Stimulated activated CD4-positive, alpha-beta T cell treated with anti-CD3 and anti-CD28 coated beads, Interleukin-1b, Interleukin-23, amount 100 ng/mL, for 24 hours (primary cell): ENCODE results near the gene LIN7C.

Experiments used
- DNase-seq, 4 experiments: peaks; one replicate each; pipeline ENCODE4 v3.0.0-alpha.2; 2020; ENCODE audit warnings: low read depth in 4 of 4, low spot score in 1 of 4

The LIN7C gene

DNA sequence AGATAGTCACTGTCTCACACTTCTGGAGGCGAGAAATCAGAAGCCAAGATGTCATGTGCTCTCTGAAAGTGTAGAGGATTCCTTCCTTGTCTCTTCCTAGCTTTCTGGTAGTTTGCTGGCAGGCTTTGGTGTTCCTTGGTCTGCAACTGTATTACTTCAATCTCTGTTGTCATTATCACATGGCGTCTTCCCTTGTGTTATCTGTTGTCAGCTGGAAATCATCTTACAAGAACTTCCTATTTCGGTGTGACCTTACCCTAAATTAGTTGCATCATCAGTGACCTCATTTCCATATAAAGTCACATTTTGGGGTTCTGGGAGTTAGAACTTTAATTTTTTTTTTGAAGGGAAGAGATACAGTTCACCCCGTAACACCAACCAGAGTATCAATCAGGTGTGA, 3.3 kb upstream of the LIN7C start:
- DNase-seq, result no peak

DNA sequence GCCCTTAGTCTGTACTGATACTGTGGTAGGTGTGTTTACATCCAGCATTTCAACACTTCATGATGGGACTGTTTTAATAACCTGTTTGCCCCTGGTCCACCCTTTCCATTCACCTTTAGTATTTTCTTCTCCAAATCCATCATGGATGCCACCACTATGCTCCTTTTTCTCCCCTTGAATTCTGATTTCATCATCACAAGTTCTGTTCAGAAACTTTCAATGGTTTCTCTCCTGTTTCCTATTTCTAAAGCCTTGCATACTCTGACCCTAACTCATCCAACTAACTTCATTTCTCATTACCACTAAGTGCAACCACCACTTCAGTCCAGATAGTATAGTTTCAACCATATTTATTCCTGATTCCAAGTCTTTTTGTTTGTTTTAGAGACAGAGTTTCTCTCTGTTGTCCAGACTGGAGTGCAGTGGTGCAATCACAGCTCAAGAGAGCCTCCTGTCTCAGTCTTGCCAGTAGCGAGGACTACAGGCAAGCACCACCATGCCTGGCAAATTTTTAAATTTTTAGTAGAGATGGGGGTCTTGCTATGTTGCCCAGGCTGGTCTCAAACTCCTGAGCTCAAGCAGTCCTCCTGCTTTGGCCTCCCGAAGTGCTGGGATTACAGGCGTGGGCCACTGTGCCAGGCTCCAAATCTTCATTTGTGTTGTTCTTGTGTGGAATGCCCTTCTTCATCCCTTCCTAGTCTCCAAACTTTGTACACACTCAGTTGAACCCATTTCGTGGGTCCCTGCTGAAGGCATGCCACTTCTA, 1.2 kb upstream of the LIN7C start:
- no peak for DNase-seq

DNA sequence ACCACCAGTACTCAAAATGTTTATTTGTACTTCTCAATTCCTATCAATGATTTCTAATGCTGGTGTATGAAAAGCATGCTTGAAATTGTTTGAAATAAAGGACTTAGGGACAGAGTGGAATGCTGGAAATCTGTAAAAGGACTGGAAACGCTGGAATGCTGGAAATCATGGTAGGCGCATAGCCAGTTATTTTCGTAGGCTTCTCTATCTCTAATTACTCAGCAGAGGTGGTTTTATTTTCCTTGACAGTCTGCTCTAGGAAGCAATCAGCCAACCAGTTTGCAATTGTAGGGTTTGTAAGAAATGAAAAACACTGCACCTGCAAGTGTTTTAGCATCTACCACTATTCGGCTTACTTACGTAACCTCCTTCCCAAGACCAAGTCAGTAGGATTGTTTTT, 788 bp downstream of the LIN7C start:
- DNase-seq, result no peak

DNA sequence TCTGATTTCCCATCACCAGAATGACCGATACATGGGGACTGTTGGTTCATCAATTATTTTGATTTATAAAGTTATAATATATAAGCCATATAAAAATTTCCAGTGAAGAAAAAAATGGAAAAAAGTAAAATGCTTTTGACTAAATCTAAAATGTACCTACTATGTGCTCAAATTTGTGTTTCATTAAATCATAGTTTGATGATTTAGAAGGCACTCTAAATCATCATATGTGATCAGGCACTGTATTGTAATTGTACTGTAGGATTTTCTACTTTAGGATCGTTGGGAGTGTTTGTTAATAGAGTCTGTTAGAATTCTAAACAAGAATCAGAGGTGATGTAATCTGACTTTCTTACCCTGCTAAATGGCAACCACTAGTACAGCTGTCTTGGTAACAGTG, 2.4 kb downstream of the LIN7C start:
- no peak for DNase-seq

DNA sequence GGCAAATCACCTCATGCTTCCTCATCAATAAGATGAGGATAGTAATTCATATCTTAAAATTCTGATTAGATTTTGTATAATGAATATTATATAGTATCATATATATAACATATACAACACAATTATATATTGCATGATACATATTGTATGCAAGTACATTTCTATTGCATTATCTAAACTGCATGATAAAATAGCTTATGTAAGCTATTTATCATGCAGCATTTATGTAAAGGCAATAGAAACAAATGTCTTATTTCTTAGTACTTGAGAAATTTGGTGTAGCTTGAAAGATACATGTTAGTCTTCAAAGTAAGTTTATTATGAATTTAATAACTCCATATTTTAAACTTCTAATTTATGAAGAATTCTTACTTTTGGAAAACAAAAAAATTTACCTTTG, 5.5 kb downstream of the LIN7C start:
- no peak for DNase-seq

DNA sequence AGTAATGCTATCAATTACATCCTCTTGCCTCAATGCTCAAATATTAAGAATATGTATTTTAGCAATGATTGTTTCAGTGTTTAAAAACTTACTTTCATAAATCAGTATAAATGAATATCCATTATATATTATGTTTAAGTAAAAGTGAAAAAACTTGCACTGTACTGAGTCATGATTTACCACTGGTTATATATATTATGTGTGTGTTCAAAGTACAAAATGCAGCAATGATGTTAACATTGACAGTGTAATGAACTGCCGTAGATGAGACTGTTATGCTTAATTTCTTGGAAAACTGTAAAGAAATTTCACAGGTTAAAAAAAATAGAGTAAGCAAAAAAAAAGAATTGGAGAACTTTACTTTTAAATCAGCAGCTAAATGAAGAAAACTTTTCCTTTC, 8.7 kb downstream of the LIN7C start:
- no peak for DNase-seq

DNA sequence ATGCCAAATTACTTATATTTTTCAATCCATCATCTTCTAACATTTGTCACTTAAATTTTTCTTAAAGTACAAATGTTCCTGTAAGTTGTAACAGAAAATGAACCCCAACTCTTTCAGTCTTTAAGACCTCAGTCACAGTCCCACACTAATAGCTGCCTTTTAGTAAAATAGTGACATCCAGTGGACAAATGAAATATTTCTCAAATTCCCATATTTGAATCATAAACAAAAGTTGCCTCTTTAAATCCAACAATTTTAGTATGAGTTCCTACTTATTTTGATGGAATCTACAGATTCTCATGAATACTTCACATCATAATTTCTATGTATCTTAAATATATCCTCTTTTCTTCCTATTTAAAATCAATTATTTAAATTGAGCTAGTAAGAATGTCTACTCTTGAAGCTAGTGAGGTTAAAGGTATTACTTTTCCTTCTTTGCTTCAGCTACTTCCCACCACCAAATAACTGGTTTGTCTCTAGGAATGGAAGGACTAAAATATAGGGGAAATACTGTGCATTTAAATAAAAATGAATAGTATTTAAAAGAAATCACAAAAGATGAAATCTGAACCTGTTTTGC, 9.2 kb downstream of the LIN7C start:
- DNase-seq, result no peak

DNA sequence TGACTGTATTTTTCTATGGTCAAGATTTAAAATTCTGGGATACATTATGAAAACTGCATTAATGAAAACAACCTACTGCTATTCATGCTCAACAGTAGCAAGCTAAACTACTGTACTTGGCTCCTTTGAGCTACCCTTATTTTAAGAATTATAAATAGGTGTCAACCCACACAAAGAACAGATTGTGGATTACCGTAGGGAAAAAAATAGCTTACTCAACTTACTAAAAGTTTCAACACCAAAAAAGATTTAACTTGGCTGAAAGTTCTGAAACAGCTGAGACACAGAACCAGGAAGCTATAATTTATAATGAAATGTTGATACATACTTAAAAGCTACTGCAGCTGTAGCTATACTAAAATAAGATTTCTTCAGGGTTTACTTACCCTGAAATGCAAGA, 10.1 kb downstream of the LIN7C start:
- no peak for DNase-seq

DNA sequence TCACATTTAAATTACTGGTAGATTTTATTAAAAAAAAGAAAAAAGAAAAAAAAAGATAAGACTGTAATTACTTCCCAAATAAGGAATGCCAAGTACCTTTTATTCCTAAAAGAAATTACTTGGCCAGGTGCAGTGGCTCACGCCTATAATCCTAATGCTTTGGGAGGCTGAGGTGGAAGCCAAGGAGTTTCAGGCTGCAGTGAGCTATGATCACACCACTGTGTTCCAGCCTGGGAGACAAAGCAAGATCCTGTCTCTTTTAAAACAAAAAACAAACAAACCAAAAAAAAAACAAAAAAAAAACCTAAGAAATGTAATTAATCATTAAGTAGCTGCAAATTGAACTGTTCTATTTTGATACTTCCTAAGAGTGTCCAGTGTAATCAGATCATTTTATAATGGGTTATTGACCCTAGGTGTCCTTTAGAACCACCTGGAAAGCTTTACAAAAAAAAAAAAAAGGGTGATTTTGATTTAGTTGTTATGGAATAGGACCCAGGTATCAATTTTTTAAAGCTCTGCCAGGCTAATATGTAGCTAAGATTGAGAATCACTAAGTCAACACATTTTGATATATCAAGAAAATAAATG, 10.8 kb downstream of the LIN7C start:
- no peak for DNase-seq

DNA sequence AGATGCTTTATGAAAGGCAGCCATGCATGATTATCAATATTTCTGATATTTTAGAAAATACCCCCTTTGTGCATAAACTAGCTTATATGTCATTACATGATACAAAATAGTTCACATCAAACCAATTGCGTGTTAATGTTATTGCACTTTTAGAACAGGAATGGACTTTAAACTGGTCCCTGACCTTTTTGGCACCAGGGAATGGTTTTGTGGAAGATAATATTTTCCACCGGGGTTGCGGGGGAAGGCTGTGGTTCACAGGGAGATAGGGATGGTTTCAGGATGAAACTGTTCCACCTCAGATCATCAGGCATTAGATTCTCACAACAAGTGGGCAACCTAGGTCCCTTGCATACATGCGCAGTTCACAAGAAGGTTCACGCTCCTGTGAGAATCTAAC, 17.5 kb downstream of the LIN7C start:
- no peak for DNase-seq

DNA sequence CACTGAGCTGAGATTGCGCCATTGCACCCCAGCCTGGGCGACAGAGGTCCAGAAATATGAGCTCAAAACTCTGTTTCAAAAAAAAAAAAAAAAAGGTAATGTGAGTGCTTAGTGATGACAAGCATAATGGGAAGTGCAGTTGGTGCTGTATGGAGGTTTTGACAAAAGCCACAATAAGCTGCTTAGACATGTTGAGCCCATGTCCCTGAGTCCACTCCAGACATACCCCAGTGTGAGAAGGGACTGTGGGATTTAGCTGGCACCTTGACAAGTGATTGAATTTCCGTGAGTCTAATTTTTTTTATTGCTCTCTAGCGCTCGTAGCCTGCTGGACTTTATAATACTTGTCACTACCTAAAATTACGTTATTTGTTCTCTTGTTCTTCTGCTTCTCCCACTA, 18.9 kb downstream of the LIN7C start:
- no peak for DNase-seq

DNA sequence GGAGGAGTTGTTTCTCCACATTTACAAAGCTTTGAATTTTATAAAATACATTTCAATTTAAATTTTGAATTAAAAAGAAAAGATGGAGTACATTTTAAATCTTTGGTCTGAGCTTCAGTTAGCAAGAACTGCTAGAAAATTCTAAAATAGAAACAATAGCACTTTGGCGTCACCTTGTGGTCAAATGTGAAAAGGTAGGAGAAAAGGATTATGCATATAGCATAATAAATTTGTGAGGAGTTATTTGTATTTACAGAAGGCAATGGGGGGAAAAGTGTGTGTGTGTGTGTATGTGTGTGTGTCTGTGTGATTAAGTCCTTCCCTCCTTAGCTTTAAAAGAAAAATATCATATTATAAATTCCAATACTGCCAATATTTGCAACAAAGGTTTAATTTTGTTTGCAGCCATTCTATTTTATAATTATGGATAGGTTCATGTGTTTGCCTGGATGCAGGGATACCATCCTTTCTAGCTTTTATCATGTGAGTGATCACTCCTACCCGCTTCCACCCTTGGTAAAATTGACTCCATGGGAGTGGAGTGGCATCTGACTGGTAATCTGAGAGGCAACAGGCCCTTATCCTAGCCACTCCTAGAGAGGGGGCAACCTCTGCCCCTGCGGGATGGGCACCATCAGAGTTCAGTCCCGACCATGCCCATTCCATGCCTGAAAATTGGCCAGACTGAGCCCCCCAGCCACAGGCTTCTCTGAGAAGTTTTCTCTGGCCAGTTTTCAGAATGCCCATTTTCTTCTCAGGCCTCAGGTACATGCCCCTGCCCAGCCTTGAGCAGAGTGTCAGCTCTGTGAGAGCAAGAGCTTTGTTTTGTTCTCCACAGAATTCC, 20.4 kb downstream of the LIN7C start:
- no peak for DNase-seq

DNA sequence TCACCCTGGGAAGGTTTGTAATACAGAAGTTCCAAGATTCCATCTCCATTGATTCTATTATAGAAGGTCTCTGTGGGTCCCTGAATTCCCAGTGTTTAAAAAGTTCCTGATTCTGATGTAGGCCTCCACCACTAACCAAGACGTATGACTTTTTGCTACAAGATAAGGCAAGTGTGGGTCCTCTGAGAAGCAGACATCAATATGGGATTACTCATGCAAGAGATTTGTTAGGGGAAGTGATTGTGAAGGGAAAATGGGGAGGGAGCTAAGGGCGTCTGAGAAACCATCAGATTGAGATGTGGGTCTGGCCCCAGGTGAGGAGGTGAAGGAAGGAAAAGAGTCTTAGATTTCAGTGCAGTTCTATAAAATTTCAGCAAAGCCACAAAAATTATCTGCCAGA, 23.8 kb downstream of the LIN7C start:
- no peak for DNase-seq

DNA sequence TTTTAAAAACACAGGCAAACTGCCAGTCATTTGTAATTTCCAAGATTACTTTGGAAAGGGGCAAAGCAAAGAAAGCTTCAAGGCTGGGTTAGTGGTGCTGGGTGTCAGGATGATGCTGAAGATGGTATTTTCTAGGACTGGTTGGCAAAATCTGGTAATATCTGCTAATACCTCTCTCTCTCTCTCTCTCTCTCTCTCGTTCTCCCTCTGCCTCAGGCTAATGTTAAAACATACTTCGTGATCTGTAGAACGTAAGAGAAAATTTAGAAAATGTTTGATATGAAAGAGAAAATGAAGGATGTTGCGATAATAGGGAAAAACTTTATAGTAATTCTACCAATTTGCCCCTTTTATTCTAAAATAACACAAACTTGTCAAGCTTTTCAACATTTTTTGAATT, 24.6 kb downstream of the LIN7C start:
- DNase-seq, result no peak

DNA sequence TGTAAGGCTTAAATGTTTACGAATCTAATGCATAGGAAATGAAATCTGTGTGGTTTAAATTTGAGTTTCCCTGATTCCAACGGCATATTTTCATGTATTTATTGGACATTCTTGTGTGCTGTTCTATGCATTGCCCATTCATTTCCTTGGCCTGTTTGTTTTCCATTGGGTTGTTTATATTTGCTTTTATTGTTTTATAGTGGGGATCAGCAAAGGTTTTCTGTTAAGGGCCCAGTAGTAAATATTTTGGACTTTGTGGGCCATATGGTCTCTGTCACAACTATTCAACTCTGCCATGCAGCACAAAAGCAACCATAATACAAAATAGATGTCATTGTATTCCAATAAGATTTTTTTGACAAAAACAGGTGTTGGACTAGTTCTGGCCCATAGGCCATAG, 28.7 kb downstream of the LIN7C start:
- no peak for DNase-seq

DNA sequence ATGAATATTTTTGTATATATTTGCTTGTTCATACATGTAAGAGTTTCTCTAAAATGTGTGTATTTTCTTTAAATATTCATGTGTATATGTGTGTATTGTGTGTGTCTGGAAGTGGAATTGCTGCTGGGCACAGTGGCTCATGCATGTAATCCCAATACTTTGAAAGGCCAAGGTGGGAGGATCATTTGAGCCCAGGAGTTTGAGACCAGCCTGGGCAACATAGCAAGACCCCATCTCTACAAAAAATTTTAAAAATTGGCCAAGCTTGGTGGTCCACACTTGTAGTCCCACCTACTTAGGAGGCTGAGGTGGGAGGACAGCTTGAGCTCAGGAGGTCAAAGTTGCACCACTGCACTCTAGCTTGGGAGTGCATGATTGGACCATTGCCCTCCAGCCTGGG, 29.3 kb downstream of the LIN7C start:
- no peak for DNase-seq

DNA sequence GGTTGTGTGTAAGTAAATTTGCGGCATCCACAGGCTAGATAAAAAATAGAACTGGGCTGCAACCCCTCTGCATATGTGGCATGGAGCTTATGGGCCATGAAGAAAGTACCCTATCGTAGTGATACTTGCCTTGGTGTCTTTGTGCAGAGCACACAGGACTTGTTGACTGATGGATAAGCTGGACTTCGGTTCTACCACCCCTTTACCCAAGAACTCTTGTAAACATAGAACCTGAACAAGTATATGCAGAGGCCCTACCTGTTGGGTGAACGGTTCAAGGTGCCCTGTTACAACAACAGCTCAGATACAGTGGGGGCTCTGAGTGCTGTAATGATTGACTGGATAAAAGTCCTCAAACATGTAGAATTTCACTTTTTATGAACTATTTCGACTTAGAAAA, 30.9 kb downstream of the LIN7C start:
- no peak for DNase-seq

DNA sequence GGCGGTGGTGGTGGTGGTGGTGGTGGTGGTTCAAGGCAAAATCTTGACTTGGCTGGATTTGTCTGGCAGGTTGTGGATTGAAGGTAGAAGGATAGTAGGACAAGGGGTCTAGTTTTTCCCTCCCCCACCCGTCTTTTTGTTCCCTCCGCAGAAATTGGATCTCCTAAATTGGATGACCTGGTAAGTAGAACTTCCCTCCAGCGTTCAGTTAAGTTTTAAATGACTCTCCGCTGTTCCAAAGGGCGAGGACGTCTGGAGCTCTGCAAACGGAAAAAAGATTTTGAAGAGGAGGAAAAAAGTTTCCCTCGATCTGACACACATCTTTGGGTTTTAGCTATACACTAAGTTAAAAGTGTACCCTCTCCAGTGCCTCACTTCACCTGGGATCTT, 33.6 kb downstream of the LIN7C start:
- no peak for DNase-seq

DNA sequence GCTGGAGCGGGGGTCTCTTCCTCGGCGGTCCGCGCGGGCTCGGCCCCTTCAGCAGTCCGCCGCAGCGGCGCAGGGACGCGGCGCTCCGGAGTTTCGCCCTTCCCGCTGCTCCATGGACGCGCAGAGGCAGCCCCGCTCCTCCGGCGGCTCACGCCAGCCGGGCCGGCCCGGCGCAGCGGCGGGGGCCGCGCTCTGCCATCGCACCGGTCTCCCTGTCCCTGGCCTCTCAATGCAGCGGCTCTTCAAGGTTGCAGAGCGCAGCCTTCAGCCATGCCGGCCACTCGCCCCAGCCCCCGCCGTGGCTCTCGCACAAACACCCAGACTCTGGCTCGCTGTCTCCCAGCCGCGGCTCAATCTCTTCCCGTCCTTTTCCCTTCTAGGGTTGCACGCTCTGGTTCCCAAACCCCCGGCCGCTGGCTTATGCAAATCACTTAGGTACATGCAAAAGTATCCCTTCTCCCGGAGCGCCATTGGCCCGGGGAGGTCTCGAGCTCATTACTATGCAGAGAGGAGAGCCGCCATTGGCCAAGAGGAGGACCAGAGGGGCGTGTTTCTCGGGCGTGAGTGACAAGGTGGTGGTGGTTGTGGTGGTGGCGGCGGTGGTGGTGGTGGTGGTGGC, 34.1 kb downstream of the LIN7C start, which contains the start of gene LGR4:
TSS of gene LGR4 (minus strand) at position 393 of the 619 bp plus-strand sequence. CDS start 488 bp downstream, outside the sequence.
- peak in 3 of 4 experiments; percentile 40 to 54 (median 42) for DNase-seq

DNA sequence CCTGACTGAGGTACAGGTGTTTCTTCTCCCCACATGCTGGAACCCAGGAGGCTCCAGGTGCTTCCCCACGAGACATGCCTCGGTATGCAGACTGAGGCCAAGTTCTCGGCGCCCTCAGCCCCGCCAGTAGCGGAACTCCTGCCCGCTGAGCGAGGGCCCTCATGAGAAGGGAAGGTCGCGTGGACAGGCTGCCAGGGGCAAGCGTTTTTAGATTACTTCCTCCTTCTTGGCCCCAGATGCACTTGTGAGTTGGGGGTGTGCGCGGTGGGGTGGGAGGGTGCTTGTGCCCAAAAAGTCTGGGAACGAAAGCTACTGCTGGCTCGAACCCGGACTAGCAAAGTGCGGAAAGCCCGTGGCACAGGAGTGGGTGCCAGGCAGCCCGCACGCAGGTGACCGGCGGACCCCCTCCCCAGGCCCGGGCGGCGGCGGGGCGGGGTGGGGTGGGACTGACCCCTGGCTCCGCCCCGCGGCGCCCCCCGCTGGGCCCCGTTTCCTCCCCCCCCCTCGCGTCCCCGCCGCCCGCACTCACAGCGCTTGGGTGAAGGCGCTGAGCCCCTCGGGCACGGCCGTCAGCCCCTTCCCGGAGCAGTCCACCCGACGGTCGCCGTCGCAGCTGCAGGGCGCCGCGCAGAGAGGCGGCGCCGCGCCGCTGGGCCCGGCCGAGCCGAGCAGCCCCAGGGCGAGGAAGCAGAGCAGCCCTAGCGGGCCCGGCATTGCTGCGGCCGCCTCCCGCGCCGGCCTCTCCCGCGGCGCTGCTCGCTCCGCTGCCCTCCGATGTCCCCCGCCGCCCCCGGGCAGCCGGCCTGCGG, 34.8 kb downstream of the LIN7C start:
- DNase-seq, result peak in 1 of 4 experiments; percentile 0
